Measurements from ENCODE around the gene RGL1.

RGL1 gene

DNA sequence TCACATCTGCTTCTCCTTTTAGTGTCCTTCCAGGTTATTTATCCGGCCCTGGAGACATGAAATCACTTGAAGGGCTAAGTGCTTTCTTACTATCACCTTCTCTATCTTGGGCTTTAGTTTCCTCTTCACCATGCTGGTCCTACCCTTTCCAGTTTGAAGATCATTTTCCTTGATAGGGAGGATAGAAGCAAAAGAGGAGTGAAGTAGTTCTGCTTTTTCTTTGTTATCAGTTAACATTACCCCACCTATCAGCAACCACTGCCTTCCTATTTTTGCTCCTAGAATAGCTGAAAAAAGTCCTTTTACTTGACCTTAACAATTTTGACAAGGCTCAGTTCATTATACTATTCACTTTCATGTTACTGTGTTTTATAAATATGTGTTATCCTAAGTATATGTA is 19.4 kb downstream of the RGL1 start:
- no peak for DNase-seq

DNA sequence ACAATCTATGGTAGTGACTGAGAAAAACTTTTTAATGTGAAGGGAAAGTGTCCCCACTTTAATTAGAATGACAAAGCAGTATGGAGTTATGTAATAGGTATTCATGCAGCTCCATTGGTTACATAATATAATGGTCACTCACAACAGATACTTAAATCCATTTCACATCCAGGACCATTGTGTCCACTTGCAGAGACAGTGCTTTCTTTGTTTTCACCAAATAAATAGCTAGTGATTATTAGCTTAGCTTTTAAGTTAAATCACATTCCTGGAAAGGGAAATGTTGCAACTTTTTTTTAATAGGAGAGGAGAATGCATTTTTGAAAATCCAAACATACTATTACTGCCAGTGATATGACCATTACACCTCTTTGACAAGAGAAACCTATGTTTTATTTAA is 22.9 kb downstream of the RGL1 start:
- DNase-seq, result no peak

DNA sequence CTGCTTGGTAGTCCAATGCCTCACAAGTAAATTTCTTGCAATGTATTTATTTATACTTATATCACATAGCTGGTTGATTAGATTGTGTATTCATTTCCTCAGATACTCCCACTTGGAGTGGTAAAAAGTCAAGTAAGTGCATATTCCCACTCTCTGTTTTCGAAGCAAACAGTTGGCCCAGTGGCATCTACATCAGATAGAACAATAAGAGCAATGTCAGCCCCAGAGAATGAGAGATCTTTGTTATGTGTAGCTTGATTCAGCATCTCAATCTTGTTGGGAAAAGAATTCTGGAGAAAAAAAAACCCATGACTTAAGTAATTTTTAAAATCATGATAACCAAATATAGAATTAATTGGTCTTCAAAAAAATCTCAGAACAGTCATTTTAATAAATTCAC is 25.5 kb downstream of the RGL1 start:
- no peak for DNase-seq

DNA sequence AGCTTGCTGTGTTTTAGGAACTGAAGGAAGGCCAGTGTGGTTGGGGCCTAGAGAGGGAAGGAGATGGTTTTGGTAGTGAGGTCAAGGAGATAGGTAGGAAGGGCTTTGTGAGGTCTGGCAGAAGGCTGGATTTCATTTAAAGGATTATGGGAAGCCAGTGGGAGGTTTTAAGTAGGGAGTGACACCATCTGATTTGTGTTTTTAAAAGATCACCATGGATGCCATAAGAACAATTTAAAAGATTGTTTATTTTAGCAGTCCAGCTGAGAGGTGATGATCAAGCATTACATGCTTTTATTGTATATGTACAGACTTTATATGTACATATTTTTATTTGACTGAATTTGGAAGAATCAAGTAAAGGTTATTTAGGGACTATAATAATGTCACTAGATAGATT is 26.4 kb downstream of the RGL1 start:
- no peak for DNase-seq

DNA sequence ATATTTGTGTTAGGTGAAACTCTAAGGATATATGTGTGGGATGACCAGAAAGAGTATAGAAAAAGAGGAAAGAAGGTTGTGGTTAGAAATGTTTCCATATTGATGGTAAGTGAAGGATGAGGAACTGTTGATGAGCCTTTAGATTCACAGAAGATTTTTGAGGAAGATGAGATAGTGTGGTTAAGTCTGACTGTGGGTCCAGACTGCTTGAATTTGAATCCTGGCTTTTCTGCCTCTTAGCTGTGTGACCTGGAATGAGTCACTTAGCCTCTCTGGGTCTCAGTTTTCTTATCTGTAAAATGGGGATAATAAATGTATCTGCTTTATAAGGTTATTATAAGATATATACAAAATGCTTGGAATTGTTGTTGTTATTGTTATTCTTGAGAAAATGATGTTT is 27.5 kb downstream of the RGL1 start:
- no peak for DNase-seq

DNA sequence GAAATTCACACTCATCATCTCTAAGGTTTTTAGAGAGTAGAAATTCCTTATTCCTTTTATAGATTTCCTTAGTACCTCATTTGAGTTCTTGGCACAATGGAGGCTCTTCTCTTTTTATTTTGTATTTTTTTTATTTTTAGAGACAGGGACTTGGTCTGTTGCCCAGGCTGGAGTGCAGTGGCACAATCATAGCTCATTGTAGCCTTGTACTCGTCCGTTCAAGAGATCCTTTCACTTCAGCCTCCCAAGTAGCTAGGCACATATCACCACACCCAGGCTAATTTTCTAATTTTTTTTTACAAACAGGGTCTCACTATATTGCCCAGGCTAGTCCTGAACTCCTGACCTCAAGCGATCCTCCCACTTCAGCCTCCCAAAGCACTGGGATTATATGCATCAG is 29.6 kb downstream of the RGL1 start:
- DNase-seq, result no peak

DNA sequence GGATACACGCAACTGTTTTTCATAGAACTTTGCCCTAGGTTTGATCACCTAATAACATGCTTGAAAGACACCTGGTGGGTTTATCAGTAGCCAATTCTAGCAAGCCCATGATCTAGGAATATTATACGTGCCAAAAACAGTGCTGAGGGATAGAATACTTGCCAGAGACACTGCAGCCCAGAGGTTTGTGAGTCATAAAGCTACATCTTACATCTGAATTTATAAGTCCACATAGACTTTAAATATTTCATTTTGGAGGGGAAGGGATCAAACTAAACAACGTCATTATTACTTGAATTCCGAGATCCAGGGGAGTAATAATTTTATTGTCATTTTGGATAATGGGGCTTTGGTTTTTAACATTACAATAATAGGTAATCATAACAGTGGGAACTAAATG is 31.7 kb downstream of the RGL1 start:
- no peak for DNase-seq

DNA sequence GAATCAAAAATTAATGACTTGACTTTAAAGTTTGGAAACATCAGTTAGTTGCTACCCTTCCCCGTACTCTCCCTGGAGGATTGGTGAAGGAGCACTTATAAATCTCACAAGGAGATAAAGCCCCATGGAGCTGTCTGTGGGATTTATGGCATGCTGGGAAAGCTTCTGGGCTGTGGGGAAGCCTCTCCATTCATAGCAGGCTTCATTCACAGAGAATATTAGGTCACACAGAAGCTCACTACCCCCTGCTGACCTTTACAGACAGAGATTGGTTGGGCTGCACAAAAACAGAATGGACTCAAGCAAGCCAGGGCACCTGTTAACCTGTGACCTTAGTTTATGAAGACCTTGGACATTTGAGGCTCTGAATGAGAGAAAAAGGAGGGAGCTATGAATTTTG is 32.1 kb downstream of the RGL1 start:
- peak; percentile 18 to 46 for DNase-seq

DNA sequence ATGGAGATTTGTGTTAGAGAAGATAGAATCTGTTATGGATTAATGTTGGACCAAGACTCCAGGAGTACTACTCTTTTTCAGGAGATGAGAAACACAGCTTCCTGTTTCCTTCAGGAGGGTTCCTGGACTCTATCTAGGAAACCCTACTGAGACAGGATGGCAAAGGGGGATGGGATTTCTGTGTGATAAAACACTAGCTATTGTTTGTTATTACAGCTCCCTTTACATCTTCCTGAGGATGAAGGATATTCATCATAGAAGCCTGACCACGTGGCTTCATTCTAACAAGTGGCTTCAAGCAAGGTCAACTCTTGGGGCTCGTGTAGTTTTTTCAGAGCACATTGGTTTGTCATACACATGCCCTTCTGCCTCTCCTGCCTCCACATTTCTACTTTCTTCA is 33.3 kb downstream of the RGL1 start:
- no peak for DNase-seq

DNA sequence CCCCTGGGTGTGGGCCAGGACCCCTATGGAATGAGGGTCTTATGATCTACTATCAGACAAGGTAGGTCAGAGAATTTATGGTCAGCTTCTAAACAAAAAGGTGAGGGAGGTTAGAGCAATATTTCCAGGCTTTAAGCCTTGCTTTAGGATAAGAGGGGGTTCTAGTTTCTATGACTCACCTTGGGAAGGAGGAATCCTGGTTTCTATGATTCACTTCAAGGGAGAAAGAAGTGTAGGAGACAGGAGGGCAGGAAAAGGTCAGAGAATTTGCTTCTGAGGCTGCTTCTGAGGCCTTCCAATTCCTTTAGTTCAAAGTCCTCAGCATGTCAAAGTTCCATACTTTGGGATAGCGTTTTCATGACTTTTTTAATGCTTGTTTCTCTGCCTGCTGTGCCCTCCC is 35.2 kb downstream of the RGL1 start:
- no peak for DNase-seq

DNA sequence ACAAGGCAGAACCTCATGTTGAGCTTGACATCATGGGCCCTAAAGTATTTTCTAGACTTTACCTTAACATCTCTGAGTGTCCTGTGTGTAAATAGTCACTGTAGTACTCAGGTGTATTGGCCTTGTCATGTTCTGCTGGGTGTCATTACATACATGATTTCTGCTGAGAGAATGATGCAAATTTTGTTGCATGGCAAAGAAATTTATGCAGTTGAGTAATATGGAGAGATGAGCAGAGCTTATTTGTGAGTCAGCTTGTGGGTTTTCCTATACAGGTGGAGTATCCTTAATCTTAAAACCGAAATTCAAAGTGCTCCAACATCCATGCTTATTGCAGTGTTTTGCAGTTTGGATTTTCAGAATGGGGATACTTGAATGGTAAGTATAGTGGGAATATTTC is 36.6 kb downstream of the RGL1 start:
- no peak for DNase-seq

DNA sequence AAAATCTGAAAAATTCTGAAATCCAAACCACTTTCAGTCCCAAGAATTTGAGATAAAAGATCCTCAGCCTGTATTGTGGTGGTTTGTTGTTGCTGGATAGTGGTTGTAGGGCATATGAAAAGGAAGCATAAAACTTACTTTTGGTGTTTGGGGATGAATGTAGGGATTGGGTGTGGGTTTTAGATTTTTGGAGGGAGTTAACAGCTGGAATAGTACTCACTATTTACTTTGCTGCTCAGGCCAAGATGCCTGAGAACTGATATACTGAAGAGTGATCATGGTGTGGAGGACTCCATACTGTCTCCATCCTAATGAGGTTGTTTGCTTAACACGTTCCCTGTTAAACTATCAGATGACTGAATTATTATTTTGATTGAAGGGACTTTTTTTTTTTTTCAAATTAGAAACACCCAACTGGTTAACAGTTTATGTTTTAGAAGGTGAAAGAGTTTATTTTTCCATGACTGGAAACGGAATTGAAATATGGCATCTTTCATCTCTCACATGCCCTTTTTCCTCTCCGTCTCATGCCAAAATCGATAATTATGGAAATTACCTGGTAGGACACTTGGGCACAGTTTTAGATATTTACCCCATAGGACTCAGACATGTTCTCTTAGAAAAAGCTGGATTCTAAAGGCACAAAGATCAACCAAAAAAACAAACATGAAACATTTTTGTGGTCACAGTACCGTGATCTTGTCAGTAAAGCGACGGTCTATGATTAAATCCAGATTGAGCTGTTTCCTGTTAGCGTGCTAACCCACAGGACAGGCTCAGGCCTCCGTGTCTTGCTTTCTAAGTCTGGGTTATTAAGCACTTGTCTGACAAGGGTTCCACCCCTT is 37.3 kb downstream of the RGL1 start:
- no peak for DNase-seq

DNA sequence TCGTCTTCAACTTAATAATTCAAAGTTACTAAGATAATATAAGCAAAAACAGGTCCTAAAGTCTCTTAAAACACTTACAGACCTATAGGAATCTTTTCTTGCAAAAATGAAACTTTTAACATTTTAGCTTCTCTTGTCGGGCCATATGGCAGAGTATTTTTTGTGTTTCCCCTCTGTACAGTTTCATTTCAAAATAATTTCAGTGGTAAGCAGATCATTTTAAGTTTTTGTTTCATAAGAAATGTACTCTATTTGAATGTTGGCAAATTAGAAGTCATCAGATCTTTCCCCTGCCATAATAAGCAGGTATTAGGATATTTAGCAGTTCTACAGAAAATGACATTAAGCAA is 37.9 kb downstream of the RGL1 start:
- DNase-seq, result no peak

DNA sequence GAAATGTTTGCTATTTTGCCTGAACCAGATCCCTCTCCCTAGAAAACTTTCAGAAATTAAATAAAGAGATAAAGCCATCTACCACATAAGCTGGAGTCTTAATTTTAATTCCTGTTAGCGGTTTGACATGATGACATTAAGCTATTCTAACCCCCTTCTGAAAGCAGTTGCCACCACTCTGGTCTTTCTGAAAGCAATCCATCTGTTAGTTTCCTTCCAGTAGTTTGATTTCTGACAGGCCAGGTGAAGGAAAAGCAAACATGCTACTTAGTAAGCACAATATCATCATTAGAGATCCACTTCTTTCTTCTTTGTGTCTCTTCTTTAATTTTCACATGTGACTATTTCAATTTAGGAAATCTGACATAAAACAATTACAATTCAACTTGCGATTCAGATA is 39.9 kb downstream of the RGL1 start:
- no peak for DNase-seq

DNA sequence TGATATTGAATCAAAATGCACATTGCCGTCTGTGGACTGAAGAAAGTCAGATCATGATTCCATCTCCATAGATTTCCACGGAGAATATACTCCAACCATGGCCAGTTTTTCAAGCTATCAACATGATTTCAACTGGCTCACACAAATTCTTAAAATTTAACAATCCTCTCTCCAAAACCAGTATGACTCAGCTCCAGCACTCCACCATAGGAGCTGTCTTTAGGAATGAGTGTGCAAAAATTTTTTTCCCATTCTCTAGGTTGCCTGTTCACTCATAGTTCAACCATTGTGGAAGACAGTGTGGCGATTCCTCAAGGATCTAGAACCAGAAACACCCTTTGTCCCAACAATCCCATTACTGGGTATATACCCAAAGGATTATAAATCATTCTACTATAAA is 40.8 kb downstream of the RGL1 start:
- DNase-seq, result no peak

DNA sequence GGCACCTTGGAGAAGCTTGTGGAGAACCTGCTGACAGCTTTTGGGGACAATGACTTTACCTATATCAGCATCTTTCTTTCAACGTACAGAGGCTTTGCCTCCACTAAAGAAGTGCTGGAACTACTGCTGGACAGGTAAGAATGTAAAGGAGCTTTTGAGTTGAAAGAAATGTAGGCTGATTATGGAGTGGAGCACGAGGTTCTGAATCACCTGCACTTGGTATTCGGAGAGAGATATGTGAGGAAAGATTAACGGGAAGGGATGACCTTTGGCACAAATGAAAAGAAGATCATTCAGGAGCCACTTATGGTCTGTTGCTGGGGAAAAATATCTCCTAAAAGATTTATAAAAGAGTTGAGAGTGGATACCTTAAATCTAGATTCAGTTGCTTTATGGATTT is 42.7 kb downstream of the RGL1 start:
- DNase-seq, result no peak

DNA sequence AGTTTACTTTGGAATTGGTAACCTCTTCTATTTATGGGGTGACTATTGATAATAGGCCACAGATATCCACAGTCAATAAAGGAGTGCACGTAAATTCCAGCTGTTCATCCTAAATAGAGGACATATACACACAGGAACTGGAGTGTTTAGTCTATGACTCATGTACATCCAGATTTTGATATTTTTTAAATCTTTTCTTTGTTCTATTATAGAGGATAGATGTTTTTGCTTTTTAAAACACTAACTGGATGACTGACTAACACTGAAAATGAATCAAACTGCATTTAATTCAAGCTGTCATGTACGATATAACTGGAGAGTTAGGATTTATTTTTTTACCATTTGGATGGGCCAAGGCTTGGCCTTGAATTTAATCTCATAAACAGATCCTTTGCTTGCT is 45.9 kb downstream of the RGL1 start:
- DNase-seq, result no peak

DNA sequence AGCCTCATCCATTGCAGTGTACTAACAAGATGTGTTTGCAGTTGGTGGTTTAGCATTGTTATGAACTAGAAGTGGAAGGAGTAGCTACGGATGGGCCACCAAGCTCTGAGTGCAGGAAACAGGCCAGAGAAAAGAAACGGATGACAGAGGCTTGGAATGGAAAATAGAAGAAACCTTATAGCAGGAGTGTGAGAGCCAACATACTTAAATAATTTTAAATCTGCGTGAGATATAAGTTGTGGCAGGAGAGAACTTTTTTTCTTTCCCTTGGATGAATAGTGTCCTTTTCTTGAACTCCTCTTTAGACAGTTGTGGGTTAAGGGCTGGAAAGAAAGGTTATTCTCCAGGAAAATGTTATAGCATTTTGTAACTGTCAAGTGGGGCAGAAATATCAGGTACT is 54.2 kb downstream of the RGL1 start:
- no peak for DNase-seq

DNA sequence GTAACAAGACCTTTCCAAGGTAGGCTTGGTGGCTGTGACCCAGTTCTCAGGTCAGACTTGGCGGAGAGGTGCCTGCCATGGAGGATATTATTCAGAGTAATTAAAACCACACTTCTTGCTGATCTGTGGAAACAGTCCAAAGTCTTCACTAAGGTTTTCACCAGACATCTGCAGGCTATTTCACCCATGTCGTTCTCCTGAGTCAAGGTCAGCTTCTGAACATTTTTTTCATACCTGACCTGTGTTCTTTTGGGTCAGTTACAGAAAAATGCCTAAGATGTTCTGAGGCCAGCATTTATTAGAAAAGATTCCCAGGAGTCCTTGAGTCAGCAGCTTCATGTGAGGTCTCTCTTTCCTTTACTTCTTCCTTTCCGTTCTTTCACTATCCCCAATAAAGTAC is 54.9 kb downstream of the RGL1 start:
- DNase-seq, result no peak

DNA sequence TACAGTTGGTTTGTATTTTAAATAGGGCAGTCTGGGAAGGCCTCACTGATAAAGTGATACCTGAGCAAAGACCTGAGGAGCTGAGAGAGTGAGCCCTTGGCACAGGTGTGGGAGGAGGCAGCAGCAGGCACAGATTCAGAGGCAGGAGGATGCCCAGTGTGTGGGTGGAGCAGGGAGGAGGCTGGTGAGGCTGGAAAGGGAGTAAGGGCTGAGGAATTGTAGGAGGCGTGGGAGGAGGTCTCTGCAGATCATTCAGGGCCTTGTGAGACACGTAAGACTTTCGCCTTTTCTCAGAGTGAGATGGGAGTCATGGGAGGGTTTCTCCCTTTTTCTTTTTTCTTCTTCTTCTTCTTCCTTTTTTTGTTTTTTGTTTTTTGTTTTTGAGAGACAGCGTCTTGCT is 58.0 kb downstream of the RGL1 start:
- no peak for DNase-seq

DNA sequence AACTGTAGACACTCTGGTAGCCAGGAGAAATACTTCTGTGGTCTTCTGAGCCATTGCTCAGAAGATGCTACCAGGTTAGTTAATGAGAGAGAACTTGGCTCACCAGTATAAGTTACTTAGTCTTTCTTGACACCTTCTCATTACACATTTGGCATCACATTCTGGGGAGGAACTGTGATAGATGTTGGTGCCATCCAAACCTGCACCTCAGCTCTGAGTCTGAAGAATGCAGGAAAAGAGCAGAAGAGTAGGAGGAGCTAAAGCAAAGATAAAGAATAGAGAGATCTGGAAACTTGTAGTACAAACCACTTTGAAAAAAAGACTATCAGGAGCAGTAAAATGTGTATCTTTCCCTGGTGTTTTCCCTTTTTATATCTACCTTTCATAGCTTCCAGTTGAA is 58.9 kb downstream of the RGL1 start:
- no peak for DNase-seq

DNA sequence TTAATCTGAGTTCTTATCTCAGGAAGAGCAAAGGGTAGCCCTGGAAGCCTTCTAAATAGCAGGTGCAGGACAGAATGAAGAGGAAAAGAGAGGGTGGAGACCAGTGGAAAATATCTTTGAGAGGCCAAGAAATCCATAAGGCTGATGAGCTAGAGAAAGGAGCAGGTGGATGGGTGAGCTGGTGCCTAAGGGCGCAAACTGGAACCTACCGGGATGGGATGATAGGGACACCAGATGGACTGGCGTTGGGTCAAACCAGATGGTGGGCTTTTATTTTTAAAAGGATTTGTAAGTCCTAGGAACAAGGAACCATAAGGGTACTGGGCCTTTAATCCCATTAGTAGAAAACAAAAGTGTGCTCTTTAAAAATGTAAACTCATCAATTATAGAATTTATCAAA is 59.7 kb downstream of the RGL1 start:
- DNase-seq, result no peak

DNA sequence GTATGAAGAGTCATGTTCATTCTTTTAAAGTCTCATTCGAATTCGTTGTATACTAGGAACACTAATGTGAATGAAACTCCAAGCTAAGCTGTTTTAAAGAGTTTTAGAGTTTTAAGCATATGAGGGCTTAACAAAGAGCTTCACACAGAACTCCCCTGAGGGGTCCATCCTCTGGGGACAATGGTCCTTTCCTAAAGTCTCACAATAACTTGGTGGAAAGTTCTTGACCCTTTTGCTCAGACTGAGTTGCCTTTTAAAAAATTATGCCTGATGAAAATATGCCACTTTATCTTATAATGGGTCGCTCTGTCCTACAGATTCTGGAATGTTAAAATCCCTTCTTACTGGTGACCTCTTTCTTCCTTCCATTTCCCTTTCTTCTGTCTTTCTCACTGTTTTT is 64.3 kb downstream of the RGL1 start:
- DNase-seq, result no peak

DNA sequence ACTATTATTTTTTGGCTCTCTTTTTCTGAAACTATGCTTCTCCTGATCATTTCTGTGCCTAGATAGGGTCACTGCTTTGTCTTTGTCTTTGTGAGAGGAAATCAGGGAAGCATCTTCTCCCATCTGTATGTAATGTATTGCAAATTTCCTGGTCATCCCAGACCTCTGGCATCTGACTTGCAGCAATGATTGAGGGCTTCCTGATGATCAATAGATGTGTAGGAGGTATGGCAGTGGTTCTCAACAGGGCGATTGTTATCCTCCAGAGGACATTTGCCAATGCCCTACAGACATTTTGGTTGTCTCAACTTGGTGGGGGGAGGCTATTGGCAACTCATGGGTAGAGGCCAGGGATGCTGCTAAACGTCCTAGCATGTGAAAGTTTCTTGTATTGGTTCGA is 64.7 kb downstream of the RGL1 start:
- DNase-seq, result no peak

DNA sequence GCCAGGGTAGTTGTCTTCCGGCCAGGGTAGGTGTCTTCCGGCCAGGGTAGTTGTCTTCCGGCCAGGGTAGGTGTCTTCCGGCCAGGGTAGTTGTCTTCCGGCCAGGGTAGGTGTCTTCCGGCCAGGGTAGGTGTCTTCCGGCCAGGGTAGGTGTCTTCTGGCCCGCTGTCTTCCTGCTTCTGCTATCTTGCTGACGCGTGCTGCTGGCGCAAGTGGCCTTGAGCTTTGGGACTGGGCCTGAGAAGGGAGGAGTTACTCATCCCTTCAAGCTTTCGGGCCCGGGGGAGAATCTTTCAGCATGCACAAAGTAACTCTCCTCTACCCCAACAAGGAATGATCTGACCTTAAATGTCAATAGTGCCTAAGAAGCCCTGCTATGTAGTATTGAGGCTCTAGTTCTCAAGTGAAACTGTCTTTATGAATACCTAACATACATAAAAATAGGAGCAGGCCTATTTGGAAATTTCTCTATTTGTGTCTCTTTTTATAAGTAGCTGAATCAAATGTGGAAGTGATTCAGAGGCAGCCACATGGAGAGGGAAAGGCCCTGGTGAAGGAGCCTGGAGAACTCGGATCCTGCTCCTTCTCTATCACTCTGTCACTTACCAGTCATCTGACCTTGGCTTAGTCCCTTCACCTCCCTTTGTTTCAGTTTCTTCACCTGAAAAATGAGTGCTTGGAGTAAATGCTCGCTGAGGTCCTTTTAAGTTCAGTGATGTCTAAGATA is 65.6 kb downstream of the RGL1 start:
- no peak for DNase-seq
